Thyroid gland (tissue), 4 donors: Measurements from ENCODE around the gene TPCN1. TPM values are rescaled to one million over a fixed set of nuclear protein-coding genes. Genes with fewer than 3 reads are reported as not detected.

Experiments used
- DNase-seq, 2 donors: peaks; one replicate each; pipeline ENCODE4 v3.0.0-alpha.2; 2019
- H3K27ac ChIP-seq, 3 donors: fragments of 200-600 bp; sonication (generic); 1 replicate in 2 of 3; 2 replicates in 1 of 3; pipeline ENCODE4 v1.5.1; 2016 to 2019; ENCODE audit warnings: mild to moderate bottlenecking in 1 of 3, moderate library complexity in 1 of 3
- H3K27me3 ChIP-seq: fragments of 200-600 bp; sonication (generic); one replicate; pipeline ENCODE4 v1.5.1; 2019
- H3K36me3 ChIP-seq, 2 donors: fragments of 200-600 bp; sonication (generic); one replicate each; pipeline ENCODE4 v1.5.1; 2016 to 2019
- H3K4me1 ChIP-seq, 2 donors: fragments of 200-600 bp; sonication (generic); one replicate each; pipeline ENCODE4 v1.5.1; 2017 to 2019
- H3K4me3 ChIP-seq, 3 donors: fragments of 200-600 bp; sonication (generic); replicated peaks in 1 of 3; 1 replicate in 2 of 3; 2 replicates in 1 of 3; pipeline ENCODE4 v1.5.1; 2016; ENCODE audit warnings: mild to moderate bottlenecking in 1 of 3
- H3K9me3 ChIP-seq: fragments of 200-600 bp; sonication (generic); one replicate; pipeline ENCODE4 v1.5.1; 2017
- CTCF ChIP-seq, 6 experiments: fragments of 200-600 bp in 3 of 6; fragments of 450-650 bp in 3 of 6; sonication (generic) in 3 of 6; IDR thresholded peaks; one replicate each; pipeline ENCODE4 v1.5.1; 2016 to 2019; ENCODE audit warnings: antibody characterized with exemption in 6 of 6, mild to moderate bottlenecking in 2 of 6, inconsistent platforms in 1 of 6, moderate library complexity in 1 of 6
- POLR2A ChIP-seq, 2 donors: fragments of 450-650 bp; IDR thresholded peaks; one replicate each; pipeline ENCODE4 v1.6.1; 2017; ENCODE audit warnings: antibody characterized with exemption in 2 of 2, mild to moderate bottlenecking in 2 of 2, moderate library complexity in 1 of 2
- WGBS, 2 donors: methylation state at CpG; one replicate each; pipeline ENCODE4 v1.1.5; 2017; 5-methylcytosine and 5-hydroxymethylcytosine counted together
- intact Hi-C: fragments of 100-400 bp; cut with DNase I; formaldehyde crosslinking; loops from one replicate; pipeline ENCODE4 v1.15.1; 2023
- total RNA-seq, 4 donors: library from RNA; depleted of rRNA; stranded (reverse); fragments of >200 nt; gene quantifications; one replicate each; pipeline ENCODE4 v1.2.3, GENCODE V29; 2016

TPCN1 gene
- total RNA-seq, 4 donors from 2014 or later: 58.3 to 135 (median 109) TPM

GRCh38 chr12:113276306-113276705, 55.0 kb downstream of the TPCN1 start:
- no peak for DNase-seq
- intact Hi-C loops: no loop called here
- peaks cover 54 to 78% of the 10 kb centered on the region in 2 donors for H3K36me3 ChIP-seq
- 82 to 90% methylated on average over 8 of the region's 8 CpGs for WGBS, 2 donors
- TF ChIP-seq POLR2A (IDR thresholded peaks at IDR 0.05) (no peak), CTCF (IDR thresholded peaks at IDR 0.05) (no peak)
- H3K27ac ChIP-seq: no peak overlapping the region
- no peaks in the 10 kb centered on the region for H3K9me3 ChIP-seq
- H3K4me1 ChIP-seq: peaks cover 11 to 15% of the 10 kb centered on the region in 2 donors
- no peaks in the 10 kb centered on the region for H3K27me3 ChIP-seq
- H3K4me3 ChIP-seq: no peak overlapping the region

- H3K36me3 ChIP-seq: peaks cover 54 to 78% of the 10 kb centered on the region in 2 donors
- no peak overlapping the region for H3K4me3 ChIP-seq
- TF ChIP-seq CTCF (IDR thresholded peaks at IDR 0.05) (no peak), POLR2A (IDR thresholded peaks at IDR 0.05) (no peak)
- no peak overlapping the region for H3K27ac ChIP-seq
- intact Hi-C loops: no loop called here
- H3K9me3 ChIP-seq: no peaks in the 10 kb centered on the region
- H3K27me3 ChIP-seq: no peaks in the 10 kb centered on the region
- 83 to 90% methylated on average over 5 to 7 of the region's 10 CpGs for WGBS, 2 donors
- peaks cover 4 to 8% of the 10 kb centered on the region in 2 donors for H3K4me1 ChIP-seq
- DNase-seq: peak in 1 of 2 donors; percentile 58
Measured at GRCh38 chr12:113276946-113277500, 55.8 kb downstream of the TPCN1 start.

- Histone ChIP-seq H3K27me3 (no peaks in the 10 kb centered on the region), H3K27ac (no peak overlapping the region), H3K9me3 (no peaks in the 10 kb centered on the region), H3K4me1 (peaks cover 0 to 3% of the 10 kb centered on the region in 2 donors), H3K4me3 (no peak overlapping the region), H3K36me3 (peaks cover 54 to 78% of the 10 kb centered on the region in 2 donors)
- 91 to 94% methylated on average over 5 of the region's 5 CpGs for WGBS, 2 donors
- TF ChIP-seq POLR2A (IDR thresholded peaks at IDR 0.05) (no peak), CTCF (IDR thresholded peaks at IDR 0.05) (no peak)
- no peak for DNase-seq
- intact Hi-C loops: no loop called here
Measured at GRCh38 chr12:113277511-113277910, 56.2 kb downstream of the TPCN1 start.

DNA sequence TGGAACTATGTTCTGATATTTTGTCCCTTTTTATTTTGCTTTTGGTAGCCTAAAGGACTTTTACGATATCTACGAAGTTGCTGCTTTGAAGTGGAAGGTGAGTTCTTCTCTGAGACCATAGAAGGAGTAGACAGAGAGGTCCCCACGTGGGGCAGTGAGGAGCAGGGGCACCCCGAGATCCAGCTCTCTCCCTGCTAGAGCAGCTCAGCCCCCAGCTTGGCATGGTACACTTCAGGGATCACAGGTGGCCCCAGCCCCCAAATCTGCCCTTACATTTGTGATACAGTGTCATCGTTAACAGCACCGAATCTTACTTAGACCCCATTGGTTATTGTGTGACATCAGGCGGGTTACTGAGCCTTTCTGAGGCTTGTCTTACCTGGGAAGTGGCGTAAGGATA, 56.9 kb downstream of the TPCN1 start:
- Histone ChIP-seq H3K27ac (no peak overlapping the region), H3K4me1 (no peaks in the 10 kb centered on the region), H3K27me3 (no peaks in the 10 kb centered on the region), H3K4me3 (no peak overlapping the region), H3K36me3 (peaks cover 55 to 72% of the 10 kb centered on the region in 2 donors), H3K9me3 (no peaks in the 10 kb centered on the region)
- intact Hi-C loops: no loop called here
- DNase-seq: no peak
- 91 to 94% methylated on average over 8 of the region's 8 CpGs for WGBS, 2 donors
- TF ChIP-seq CTCF (IDR thresholded peaks at IDR 0.05) (no peak), POLR2A (IDR thresholded peaks at IDR 0.05) (no peak)

- 73 to 79% methylated on average over 5 of the region's 5 CpGs for WGBS, 2 donors
- H3K36me3 ChIP-seq: peaks cover 56 to 71% of the 10 kb centered on the region in 2 donors
- no peak overlapping the region for H3K4me3 ChIP-seq
- H3K27ac ChIP-seq: no peak overlapping the region
- TF ChIP-seq POLR2A (IDR thresholded peaks at IDR 0.05) (no peak), CTCF (IDR thresholded peaks at IDR 0.05) (no peak)
- no peak for DNase-seq
- H3K9me3 ChIP-seq: no peaks in the 10 kb centered on the region
- H3K27me3 ChIP-seq: no peaks in the 10 kb centered on the region
- no peaks in the 10 kb centered on the region for H3K4me1 ChIP-seq
- intact Hi-C loops: no loop called here
Measured at GRCh38 chr12:113278633-113279032, 57.4 kb downstream of the TPCN1 start.
